ENCODE data around the gene GPC3. TPM values are rescaled to one million over a fixed set of nuclear protein-coding genes. Genes with fewer than 3 reads are reported as not detected.

Gene GPC3
- polyA plus RNA-seq, 1 of the 3 experiments (the other 2 are of a cell fraction), result 1.4 TPM

DNA sequence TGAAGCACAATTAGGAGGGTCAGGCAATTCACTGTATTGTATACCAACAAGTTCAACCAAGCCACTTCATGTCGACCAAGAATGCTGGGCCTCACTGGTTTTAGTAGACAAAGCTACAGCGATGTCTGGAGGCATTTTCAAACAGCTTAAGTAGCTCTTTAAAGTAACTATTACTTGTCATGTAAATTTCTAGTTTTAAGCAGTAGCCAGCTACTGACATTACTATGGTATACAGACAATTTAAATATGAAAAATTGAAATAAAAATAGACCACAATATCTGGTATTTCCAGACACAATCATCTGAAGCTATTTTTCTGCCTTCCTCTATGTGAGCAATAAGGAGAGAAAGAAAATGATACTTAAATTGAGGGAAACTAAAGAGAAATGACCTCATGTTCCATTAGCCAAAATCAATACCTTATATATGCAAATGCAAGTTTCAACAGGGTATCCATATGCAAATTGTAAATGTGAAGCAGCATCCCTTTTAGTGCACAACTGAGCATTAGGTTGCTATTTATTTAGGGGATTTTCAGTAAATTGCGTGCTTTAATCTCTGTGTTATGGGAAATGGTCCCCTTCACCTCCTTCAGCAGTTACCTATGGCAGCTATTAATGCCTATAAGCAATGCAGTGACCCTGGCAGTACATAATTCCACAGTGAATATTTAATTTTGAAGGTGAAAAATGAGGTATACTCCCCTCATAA lies 119.5 kb downstream of the GPC3 start (continued):
- TF ChIP-seq TEAD4 (IDR thresholded peaks at IDR 0.05; ENCODE audit: borderline replicate concordance, insufficient read depth), result no peak
- no peak for TF ChIP-seq SIN3A (IDR thresholded peaks at IDR 0.05; ENCODE audit: borderline replicate concordance, low read depth, low read length)

DNA sequence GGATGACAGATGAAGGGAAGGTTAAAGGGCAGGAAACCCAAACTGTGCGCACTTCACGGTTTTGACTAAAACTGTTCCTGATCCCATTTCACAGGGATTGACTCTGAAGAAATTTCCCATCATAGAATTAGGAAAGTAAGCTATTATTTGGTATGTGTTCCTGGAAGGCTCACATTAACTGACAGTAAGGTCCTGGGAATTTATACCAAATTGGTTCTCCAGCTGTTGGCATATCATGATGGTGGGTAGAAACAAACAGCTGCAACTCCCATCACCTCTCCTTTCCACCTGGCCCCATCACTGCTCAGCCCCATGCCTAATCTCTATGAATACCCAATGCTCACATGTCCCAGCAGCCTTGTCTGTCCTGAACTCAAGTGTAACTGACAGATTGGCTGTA lies 121.2 kb downstream of the GPC3 start:
- DNase-seq, result no peak
- Histone ChIP-seq H3K79me2 (ENCODE audit: insufficient read depth) (no peaks in the 10 kb centered on the region), H2AFZ (ENCODE audit: low read depth) (no peak overlapping the region), H3K4me2 (no peak overlapping the region), H3K27me3 (ENCODE audit: insufficient read depth) (no peaks in the 10 kb centered on the region; the same call in 1 of the 2 replicates), H4K20me1 (ENCODE audit: insufficient read depth) (no peaks in the 10 kb centered on the region), H3F3A (replicated peaks; ENCODE audit: insufficient read depth) (no peaks in the 10 kb centered on the region), H3K9ac (no peak overlapping the region), H3K4me1 (ENCODE audit: control insufficient read depth in 1 of 2, insufficient read depth in 2 of 2, low read depth in 1 of 2, low read length in 1 of 2) (no peaks in the 10 kb centered on the region), H3K27ac (ENCODE audit: low read depth in 2 of 2, low read length in 1 of 2) (no peak overlapping the region), H3K9me2 (no peaks in the 10 kb centered on the region), H3K36me3 (replicated peaks in 1 of 2; ENCODE audit: control insufficient read depth in 1 of 2, insufficient read depth in 2 of 2, low read length in 1 of 2) (no peaks in the 10 kb centered on the region), H3K4me3 (ENCODE audit: low read depth in 2 of 2, low read length in 1 of 2) (no peak overlapping the region), H3K9me3 (no peaks in the 10 kb centered on the region)
- TF ChIP-seq ELF1 (IDR thresholded peaks at IDR 0.05), result no peak
- TF ChIP-seq TAF1 (IDR thresholded peaks at IDR 0.05; ENCODE audit: borderline replicate concordance, low read depth, low read length), result no peak
- no peak for TF ChIP-seq GABPA (IDR thresholded peaks at IDR 0.05; ENCODE audit: low read depth)
- no peak for TF ChIP-seq FOXJ3 (CRISPR knock-in tag; IDR thresholded peaks at IDR 0.05)
- TF ChIP-seq, protein P1, sequence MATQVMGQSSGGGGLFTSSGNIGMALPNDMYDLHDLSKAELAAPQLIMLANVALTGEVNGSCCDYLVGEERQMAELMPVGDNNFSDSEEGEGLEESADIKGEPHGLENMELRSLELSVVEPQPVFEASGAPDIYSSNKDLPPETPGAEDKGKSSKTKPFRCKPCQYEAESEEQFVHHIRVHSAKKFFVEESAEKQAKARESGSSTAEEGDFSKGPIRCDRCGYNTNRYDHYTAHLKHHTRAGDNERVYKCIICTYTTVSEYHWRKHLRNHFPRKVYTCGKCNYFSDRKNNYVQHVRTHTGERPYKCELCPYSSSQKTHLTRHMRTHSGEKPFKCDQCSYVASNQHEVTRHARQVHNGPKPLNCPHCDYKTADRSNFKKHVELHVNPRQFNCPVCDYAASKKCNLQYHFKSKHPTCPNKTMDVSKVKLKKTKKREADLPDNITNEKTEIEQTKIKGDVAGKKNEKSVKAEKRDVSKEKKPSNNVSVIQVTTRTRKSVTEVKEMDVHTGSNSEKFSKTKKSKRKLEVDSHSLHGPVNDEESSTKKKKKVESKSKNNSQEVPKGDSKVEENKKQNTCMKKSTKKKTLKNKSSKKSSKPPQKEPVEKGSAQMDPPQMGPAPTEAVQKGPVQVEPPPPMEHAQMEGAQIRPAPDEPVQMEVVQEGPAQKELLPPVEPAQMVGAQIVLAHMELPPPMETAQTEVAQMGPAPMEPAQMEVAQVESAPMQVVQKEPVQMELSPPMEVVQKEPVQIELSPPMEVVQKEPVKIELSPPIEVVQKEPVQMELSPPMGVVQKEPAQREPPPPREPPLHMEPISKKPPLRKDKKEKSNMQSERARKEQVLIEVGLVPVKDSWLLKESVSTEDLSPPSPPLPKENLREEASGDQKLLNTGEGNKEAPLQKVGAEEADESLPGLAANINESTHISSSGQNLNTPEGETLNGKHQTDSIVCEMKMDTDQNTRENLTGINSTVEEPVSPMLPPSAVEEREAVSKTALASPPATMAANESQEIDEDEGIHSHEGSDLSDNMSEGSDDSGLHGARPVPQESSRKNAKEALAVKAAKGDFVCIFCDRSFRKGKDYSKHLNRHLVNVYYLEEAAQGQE (IDR thresholded peaks at IDR 0.05; ENCODE audit: low read depth, low read length), result no peak
- TF ChIP-seq GATA2 (CRISPR knock-in tag; IDR thresholded peaks at IDR 0.05), result no peak
- no peak for TF ChIP-seq MXI1 (IDR thresholded peaks at IDR 0.05; ENCODE audit: low read depth, low read length)
- TF ChIP-seq RFX5 (IDR thresholded peaks at IDR 0.05; ENCODE audit: low read length), result no peak
- TF ChIP-seq SIN3A (IDR thresholded peaks at IDR 0.05; ENCODE audit: borderline replicate concordance, low read depth, low read length), result no peak
- no peak for TF ChIP-seq TEAD4 (IDR thresholded peaks at IDR 0.05; ENCODE audit: borderline replicate concordance, insufficient read depth)
- no peak for TF ChIP-seq NFIC (IDR thresholded peaks at IDR 0.05; ENCODE audit: borderline replicate concordance)
- no peak for TF ChIP-seq EZH2phosphoT487 (IDR thresholded peaks at IDR 0.05; ENCODE audit: borderline replicate concordance, low read depth)
- no peak for TF ChIP-seq RXRA (IDR thresholded peaks at IDR 0.05; ENCODE audit: borderline replicate concordance, low read depth)
- TF ChIP-seq CHD2 (IDR thresholded peaks at IDR 0.05; ENCODE audit: low read length, partially characterized antibody), result no peak
- 48% methylated on average over 2 of the region's 2 CpGs for WGBS (ENCODE audit: low lambda C conversion rate)
- CTCF ChIA-PET, result no interaction called here
- POLR2A ChIA-PET, result no interaction called here

All from SK-N-SH (cell line).